ENCODE measurements around the gene AGRP.
"Not testable (repeated sequence)": the region's sequence is repeated elsewhere in the genome, so short reads cannot be mapped to it uniquely, and the experiment has no call there.

The AGRP gene

GRCh38 chr16:67516296-67517154 is 33.2 kb upstream of the AGRP start:
- Histone ChIP-seq H3K4me2 (ENCODE audit: low read length) (no peak overlapping the region), H3K9ac (no peak overlapping the region), H3K27ac (peak overlapping the region; percentile 70), H3K4me1 (peaks cover 5% of the 10 kb centered on the region), H2AFZ (peak overlapping the region; percentile 70), H3K79me2 (no peaks in the 10 kb centered on the region), H3K9me3 (ENCODE audit: control insufficient read depth, low read length) (no peaks in the 10 kb centered on the region), H3K4me3 (ENCODE audit: low read depth, low read length) (no peak overlapping the region), H3K27me3 (ENCODE audit: control insufficient read depth, insufficient read depth, low read length) (no peaks in the 10 kb centered on the region), H3K36me3 (ENCODE audit: control insufficient read depth, insufficient read depth, low read length) (no peaks in the 10 kb centered on the region)
- no peak for TF ChIP-seq CTCF (IDR thresholded peaks at IDR 0.05)

GRCh38 chr16:67514382-67514828 is 31.1 kb upstream of the AGRP start:
- Histone ChIP-seq H3K79me2 (no peaks in the 10 kb centered on the region), H3K9me3 (ENCODE audit: control insufficient read depth, low read length) (no peaks in the 10 kb centered on the region), H2AFZ (peak overlapping the region; percentile 30), H3K27ac (no peak overlapping the region), H3K36me3 (ENCODE audit: control insufficient read depth, insufficient read depth, low read length) (no peaks in the 10 kb centered on the region), H3K4me3 (ENCODE audit: low read depth, low read length) (no peak overlapping the region), H3K27me3 (ENCODE audit: control insufficient read depth, insufficient read depth, low read length) (no peaks in the 10 kb centered on the region), H3K4me2 (ENCODE audit: low read length) (no peak overlapping the region), H3K9ac (no peak overlapping the region), H3K4me1 (peaks cover 5% of the 10 kb centered on the region)
- TF ChIP-seq CTCF (IDR thresholded peaks at IDR 0.05), result peak; percentile 63

GRCh38 chr16:67513892-67514291 is 30.5 kb upstream of the AGRP start:
- H3K27ac ChIP-seq; H3K36me3 ChIP-seq (ENCODE audit: control insufficient read depth, insufficient read depth, low read length); H3K27me3 ChIP-seq (ENCODE audit: control insufficient read depth, insufficient read depth, low read length); H3K9ac ChIP-seq; H3K4me2 ChIP-seq (ENCODE audit: low read length); H3K9me3 ChIP-seq (ENCODE audit: control insufficient read depth, low read length); H3K79me2 ChIP-seq; H3K4me1 ChIP-seq; H3K4me3 ChIP-seq (ENCODE audit: low read depth, low read length): not testable (repeated sequence)
- peak overlapping the region; percentile 30 for H2AFZ ChIP-seq

GRCh38 chr16:67509016-67509415 is 25.7 kb upstream of the AGRP start:
- H3K4me3 ChIP-seq (ENCODE audit: low read depth, low read length), result no peak overlapping the region
- H2AFZ ChIP-seq, result no peak overlapping the region
- no peaks in the 10 kb centered on the region for H3K79me2 ChIP-seq

GRCh38 chr16:67506468-67506867 is 23.1 kb upstream of the AGRP start:
- H3K79me2 ChIP-seq, result no peaks in the 10 kb centered on the region
- no peak overlapping the region for H3K9ac ChIP-seq
- H3K4me2 ChIP-seq (ENCODE audit: low read length), result no peak overlapping the region
- H3K4me1 ChIP-seq, result no peaks in the 10 kb centered on the region
- no peaks in the 10 kb centered on the region for H3K9me3 ChIP-seq (ENCODE audit: control insufficient read depth, low read length)
- H2AFZ ChIP-seq, result no peak overlapping the region
- no peaks in the 10 kb centered on the region for H3K36me3 ChIP-seq (ENCODE audit: control insufficient read depth, insufficient read depth, low read length)
- no peak overlapping the region for H3K27ac ChIP-seq
- H3K4me3 ChIP-seq (ENCODE audit: low read depth, low read length), result no peak overlapping the region
- no peak for TF ChIP-seq CTCF (IDR thresholded peaks at IDR 0.05)
- no peaks in the 10 kb centered on the region for H3K27me3 ChIP-seq (ENCODE audit: control insufficient read depth, insufficient read depth, low read length)

More at GRCh38 chr16:67509016-67509415, 25.7 kb upstream of the AGRP start:
- Histone ChIP-seq H3K36me3 (ENCODE audit: control insufficient read depth, insufficient read depth, low read length) (no peaks in the 10 kb centered on the region), H3K4me1 (no peaks in the 10 kb centered on the region), H3K9me3 (ENCODE audit: control insufficient read depth, low read length) (no peaks in the 10 kb centered on the region), H3K9ac (no peak overlapping the region), H3K4me2 (ENCODE audit: low read length) (no peak overlapping the region), H3K27me3 (ENCODE audit: control insufficient read depth, insufficient read depth, low read length) (no peaks in the 10 kb centered on the region), H3K27ac (no peak overlapping the region)
- no peak for TF ChIP-seq CTCF (IDR thresholded peaks at IDR 0.05)

Measured in parathyroid adenoma (tissue), 2 donors.